IMR-90 (cell line): ENCODE data around the gene P4HA2. TPM values are rescaled to one million over a fixed set of nuclear protein-coding genes. Genes with fewer than 3 reads are reported as not detected.

Source experiments
- ATAC-seq: fragments of 200-7000 bp; cut with Tn5 transposase; 2 replicates; pipeline ENCODE4 v1.9.1; 2020; ENCODE audit warnings: low read depth, mild to moderate bottlenecking, moderate library complexity
- BruUV-seq: library from RNA; stranded (reverse); fragments of 400-500 nt; replicated peaks from 2 replicates; lab custom pipeline; 2021; lab: Mats Ljungman, UMichigan
- CTCF ChIA-PET: fragments of 300-600 bp; formaldehyde crosslinking; extraction: SDS; loops from one replicate; lab custom pipeline; 2021; ENCODE audit warnings: antibody characterized with exemption; lab: Yijun Ruan, JAX
- POLR2A ChIA-PET: fragments of 300-600 bp; sonication (Branson Sonifier 250); formaldehyde crosslinking; loops from one replicate; lab custom pipeline; 2022; ENCODE audit warnings: antibody characterized with exemption; ENCODE audit not compliant: unreplicated experiment; lab: Charles Lee
- DNase-seq: peaks from one replicate; pipeline ENCODE4 v3.0.0; 2013
- H2AFZ ChIP-seq: replicated peaks from 2 replicates; pipeline ENCODE3; 2013; ENCODE audit warnings: low read length, mild to moderate bottlenecking; ENCODE audit not compliant: poor library complexity
- H2AK5ac ChIP-seq: 2 replicates; pipeline ENCODE4 v1.6.1; 2013; ENCODE audit warnings: low read depth, low read length, inconsistent platforms
- H2AK9ac ChIP-seq: replicated peaks from 2 replicates; pipeline ENCODE3; 2013; ENCODE audit warnings: mild to moderate bottlenecking, low read depth, low read length, moderate library complexity; ENCODE audit not compliant: poor library complexity
- H2BK120ac ChIP-seq: 2 replicates; pipeline ENCODE4 v1.6.1; 2013; ENCODE audit warnings: low read depth, low read length, inconsistent platforms
- H2BK15ac ChIP-seq: 3 replicates; pipeline ENCODE4 v1.6.1; 2013; ENCODE audit warnings: low read depth, low read length, inconsistent platforms
- H2BK20ac ChIP-seq: 2 replicates; pipeline ENCODE4 v1.6.1; 2013; ENCODE audit warnings: low read depth, mild to moderate bottlenecking, inconsistent platforms, low read length, moderate library complexity
- H2BK5ac ChIP-seq: 2 replicates; pipeline ENCODE4 v1.6.1; 2013; ENCODE audit warnings: mild to moderate bottlenecking, low read depth, low read length, inconsistent platforms; ENCODE audit not compliant: poor library complexity, severe bottlenecking
- H3K14ac ChIP-seq: replicated peaks from 2 replicates; pipeline ENCODE4 v1.6.1; 2013; ENCODE audit warnings: low read depth, low read length, inconsistent platforms
- H3K18ac ChIP-seq: 2 replicates; pipeline ENCODE4 v1.6.1; 2013; ENCODE audit warnings: low read depth, low read length, control low read depth
- H3K23ac ChIP-seq: 2 replicates; pipeline ENCODE4 v1.6.1; 2013; ENCODE audit warnings: low read depth, low read length, inconsistent platforms
- H3K27ac ChIP-seq: 2 replicates; pipeline ENCODE4 v1.5.1; 2013; ENCODE audit warnings: mild to moderate bottlenecking, control low read depth, low read length; ENCODE audit not compliant: insufficient read depth
- H3K27me3 ChIP-seq: 2 replicates; pipeline ENCODE4 v1.6.1; 2013; ENCODE audit warnings: low read length; ENCODE audit not compliant: control insufficient read depth, insufficient read depth
- H3K36me3 ChIP-seq: 2 replicates; pipeline ENCODE4 v1.6.1; 2013; ENCODE audit warnings: low read length, mixed read lengths; ENCODE audit not compliant: control insufficient read depth, insufficient read depth
- H3K4ac ChIP-seq: 2 replicates; pipeline ENCODE4 v1.6.1; 2013; ENCODE audit warnings: low read depth, low read length, inconsistent platforms
- H3K4me1 ChIP-seq: 2 replicates; pipeline ENCODE4 v1.6.1; 2013; ENCODE audit warnings: low read length, mixed read lengths; ENCODE audit not compliant: control insufficient read depth, insufficient read depth
- H3K4me2 ChIP-seq: 2 replicates; pipeline ENCODE4 v1.6.1; 2013; ENCODE audit warnings: low read depth, mild to moderate bottlenecking, control low read depth, low read length, moderate library complexity
- H3K4me3 ChIP-seq: 2 replicates; pipeline ENCODE4 v1.5.1; 2013; ENCODE audit warnings: low read depth, mild to moderate bottlenecking, control low read depth, low read length, moderate library complexity; ENCODE audit not compliant: insufficient read depth
- H3K56ac ChIP-seq: 2 replicates; pipeline ENCODE4 v1.6.1; 2013; ENCODE audit warnings: low read length, inconsistent platforms; ENCODE audit not compliant: insufficient read depth; ENCODE audit errors: extremely low read depth
- H3K79me1 ChIP-seq, 2 experiments: 2 replicates each; pipeline ENCODE4 v1.6.1; 2013; ENCODE audit warnings: low read length in 2 of 2, inconsistent platforms in 1 of 2, low read depth in 1 of 2
- H3K9ac ChIP-seq: 2 replicates; pipeline ENCODE4 v1.6.1; 2013; ENCODE audit warnings: low read depth, low read length, control low read depth
- H3K9me1 ChIP-seq: 2 replicates; pipeline ENCODE4 v1.6.1; 2013; ENCODE audit warnings: low read length, inconsistent platforms; ENCODE audit not compliant: insufficient read depth
- H3K9me3 ChIP-seq: 2 replicates; pipeline ENCODE4 v1.6.1; 2013; ENCODE audit warnings: low read length; ENCODE audit not compliant: control insufficient read depth, insufficient read depth
- H4K20me1 ChIP-seq: 2 replicates; pipeline ENCODE4 v1.6.1; 2013; ENCODE audit warnings: low read length, inconsistent platforms; ENCODE audit not compliant: insufficient read depth
- H4K5ac ChIP-seq: 2 replicates; pipeline ENCODE4 v1.6.1; 2013; ENCODE audit warnings: mild to moderate bottlenecking, low read depth, low read length, control low read depth
- H4K8ac ChIP-seq, 2 experiments: 2 replicates each; pipeline ENCODE4 v1.6.1; 2013; ENCODE audit warnings: low read depth in 2 of 2, low read length in 2 of 2, control low read depth in 1 of 2, inconsistent platforms in 1 of 2
- H4K91ac ChIP-seq: 2 replicates; pipeline ENCODE4 v1.6.1; 2013; ENCODE audit warnings: low read depth, low read length, inconsistent platforms; ENCODE audit not compliant: insufficient read depth
- CHD1 ChIP-seq: IDR thresholded peaks from 2 replicates; pipeline ENCODE4 v1.6.1; 2012; ENCODE audit warnings: low read depth, low read length, improper control_type of control experiment
- MAZ ChIP-seq: IDR thresholded peaks from 2 replicates; pipeline ENCODE4 v1.6.1; 2012; ENCODE audit warnings: low read depth, mild to moderate bottlenecking, low read length, improper control_type of control experiment, moderate library complexity, borderline replicate concordance
- WGBS, 2 experiments: methylation state at CpG; one replicate each; pipeline versions ENCODE4 v1.1.5 to v1.1.7; 2013; ENCODE audit warnings: missing lambda C conversion rate in 2 of 2; ENCODE audit not compliant: insufficient read length in 1 of 2; ENCODE audit errors: extremely low coverage in 2 of 2; 5-methylcytosine and 5-hydroxymethylcytosine counted together
- dilution Hi-C: fragments of 300-500 bp; cut with HindIII; formaldehyde crosslinking; loops from one replicate; pipeline ENCODE4 v1.14.3; 2018; ENCODE audit warnings: low sequenced_read_pairs; ENCODE audit not compliant: unreplicated experiment
- in situ Hi-C: fragments of 300-500 bp; cut with MboI; formaldehyde crosslinking; loops from 3 replicates; pipeline ENCODE4 v1.14.3; 2019; ENCODE audit warnings: low sequenced_read_pairs, inconsistent platforms, mixed read lengths
- intact Hi-C: fragments of 100-400 bp; cut with micrococcal nuclease; formaldehyde crosslinking; loops from 2 replicates; pipeline ENCODE4 v1.10.0; 2022
- polyA plus RNA-seq, 3 experiments: library from polyadenylated mRNA; depleted of rRNA; stranded (reverse); fragments of >200 nt; gene quantifications; 2 replicates each; pipeline ENCODE4 v1.2.3, GENCODE V29; 2012; ENCODE audit warnings: low replicate concordance in 1 of 3
- total RNA-seq: library from RNA; depleted of rRNA; stranded (reverse); fragments of >200 nt; gene quantifications from 2 replicates; pipeline ENCODE4 v1.2.3, GENCODE V29; 2012

P4HA2 gene
- total and polyA plus RNA-seq, 2 of the 4 experiments (the other 2 are of a cell fraction) = 186 to 225 TPM

- H2BK20ac ChIP-seq = peak overlapping the region; percentile 69; the same call in 1 of the 2 replicates
- peaks cover 33% of the 10 kb centered on the region; the same call in 1 of the 2 replicates for H3K9me1 ChIP-seq
- peaks cover 32 to 55% of the 10 kb centered on the region in 2 experiments for H3K79me1 ChIP-seq
- no peak overlapping the region for H4K5ac ChIP-seq
- no peak overlapping the region for H3K4me2 ChIP-seq
- in situ Hi-C loops (no loop called here), dilution Hi-C loops (no loop called here), intact Hi-C loops (no loop called here)
- H3K4me1 ChIP-seq = peaks cover 9% of the 10 kb centered on the region
- POLR2A ChIA-PET = no interaction called here
- H3K18ac ChIP-seq = no peak overlapping the region
- peaks cover 16% of the 10 kb centered on the region; the same call in 1 of the 2 replicates for H4K20me1 ChIP-seq
- no peak overlapping the region for H3K27ac ChIP-seq
- H2BK120ac ChIP-seq = peak overlapping the region; percentile 74; the same call in 1 of the 2 replicates
- H3K27me3 ChIP-seq = no peaks in the 10 kb centered on the region
- H3K56ac ChIP-seq = no peak overlapping the region
- no peak for DNase-seq
- BruUV-seq = no TSS peak
- H3K4ac ChIP-seq = peak overlapping the region; percentile 53
- H3K14ac ChIP-seq = no peak overlapping the region
- H4K91ac ChIP-seq = no peak overlapping the region
- H2AK9ac ChIP-seq = peak overlapping the region; percentile 19
- peak overlapping the region; percentile 44; the same call in 1 of the 2 replicates for H3K23ac ChIP-seq
- no peak for ATAC-seq
- H4K8ac ChIP-seq = peak overlapping the region in 1 of 2 experiments; percentile 39; a peak in 1 of 4 replicates
- no peaks in the 10 kb centered on the region for H3K9me3 ChIP-seq
- no peak overlapping the region for H2BK5ac ChIP-seq
- WGBS, 2 experiments = no CpG with 5 or more reads among the region's 4 CpGs
- H3K36me3 ChIP-seq = peaks cover 61% of the 10 kb centered on the region
- H2AFZ ChIP-seq = no peak overlapping the region
- CTCF ChIA-PET = interaction anchor here (1.3 kb wide), 1 partner anchor 24 kb away, joined by 4 read pairs; no protein-coding TSS in a partner anchor
- peak overlapping the region; percentile 10; the same call in 1 of the 3 replicates for H2BK15ac ChIP-seq
- H3K9ac ChIP-seq = no peak overlapping the region
- TF ChIP-seq MAZ (no peak), CHD1 (no peak)
- no peak overlapping the region for H3K4me3 ChIP-seq
- H2AK5ac ChIP-seq = peak overlapping the region; percentile 71; the same call in 1 of the 2 replicates
Measured at GRCh38 chr5:132214491-132214890, 13.2 kb downstream of the P4HA2 start.
